Skin epidermis (tissue), 12 donors: ENCODE measurements around the gene TMEM218.
A peak's percentile ranks its signal among the peaks of the same experiment; 100 is the strongest.

Source experiments
- H3K27ac ChIP-seq, 21 experiments: fragments of 200-600 bp; sonication (generic) in 11 of 21; one replicate each; pipeline ENCODE4 v1.5.0; 2020; ENCODE audit warnings: mild to moderate bottlenecking in 3 of 21, inconsistent platforms in 2 of 21, moderate library complexity in 2 of 21
- H3K4me3 ChIP-seq, 7 experiments: fragments of 200-600 bp; sonication (generic) in 2 of 7; one replicate each; pipeline ENCODE4 v1.5.0; 2020; ENCODE audit warnings: inconsistent platforms in 2 of 7, mild to moderate bottlenecking in 2 of 7, moderate library complexity in 1 of 7

TMEM218 gene

DNA sequence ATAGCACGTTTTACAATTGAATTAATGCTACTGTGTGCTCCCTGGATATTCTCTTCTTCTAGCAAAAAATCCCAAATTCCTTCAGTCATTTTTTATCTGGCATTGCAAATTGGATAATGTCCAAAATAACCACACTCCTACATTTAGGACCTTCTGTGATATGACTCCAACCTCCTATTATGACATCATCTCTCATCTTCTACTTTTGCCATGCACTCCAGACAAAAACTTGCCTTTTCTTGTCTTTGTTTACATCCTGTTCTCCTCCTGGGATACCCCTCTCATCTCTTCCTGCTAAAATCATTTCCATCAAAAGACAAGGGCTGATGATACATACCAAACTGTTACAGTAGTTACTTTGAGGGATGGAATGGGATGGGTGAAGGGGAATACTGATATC is 20.6 kb upstream of the TMEM218 start:
- Histone ChIP-seq H3K27ac (no peak overlapping the region), H3K4me3 (no peak overlapping the region)

DNA sequence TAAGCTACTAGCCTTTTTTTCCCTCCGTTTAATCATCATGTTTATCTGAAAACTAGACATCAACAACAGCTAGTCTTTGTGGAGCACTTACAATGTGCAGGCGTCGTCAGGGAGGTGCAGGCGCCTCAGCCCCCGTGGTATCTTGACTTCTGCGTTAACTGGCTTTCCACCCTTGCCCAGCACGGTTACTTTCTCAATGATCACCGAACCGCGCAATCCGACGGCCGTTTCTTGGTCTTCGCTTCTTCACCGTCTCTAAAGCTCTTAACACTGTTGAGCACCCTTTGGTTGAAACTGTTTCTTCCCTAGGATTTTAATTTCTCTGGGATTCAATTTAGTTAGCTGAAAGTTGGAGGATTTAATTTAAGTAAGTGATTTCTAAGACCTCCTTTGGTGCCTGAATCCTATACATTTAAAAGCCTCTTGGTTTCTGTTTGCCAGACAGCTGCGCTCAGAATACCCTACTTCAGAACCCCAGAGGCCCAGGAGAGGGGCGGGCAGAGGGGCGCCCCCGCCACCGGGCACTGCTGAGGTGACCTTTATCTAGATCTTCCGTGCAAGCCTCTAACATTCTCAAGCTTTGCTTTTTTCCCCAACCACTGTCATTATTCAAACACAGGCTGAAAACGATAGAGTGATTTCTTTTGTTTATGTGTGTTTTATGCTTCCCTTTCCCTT is 18.0 kb upstream of the TMEM218 start:
- Histone ChIP-seq H3K27ac (no peak overlapping the region), H3K4me3 (no peak overlapping the region)

DNA sequence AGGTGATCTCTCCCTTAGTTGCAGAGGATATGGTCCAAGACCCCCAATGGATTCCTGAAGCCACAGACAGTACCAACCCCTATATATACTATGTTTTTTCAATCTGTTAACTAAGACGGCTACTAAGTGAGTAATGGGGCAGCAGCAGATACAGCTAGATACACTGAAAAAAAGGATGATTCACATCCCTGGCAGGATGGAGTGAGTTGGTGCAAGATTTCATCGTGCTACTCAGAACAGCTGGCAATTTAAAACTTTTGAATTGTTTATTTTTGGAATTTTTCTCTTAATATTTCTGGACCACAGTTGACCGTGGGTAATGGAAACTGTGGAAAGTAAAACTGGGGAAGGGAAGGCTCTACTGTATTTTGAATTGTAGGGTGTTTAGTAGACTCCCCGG is 17.0 kb upstream of the TMEM218 start:
- Histone ChIP-seq H3K4me3 (no peak overlapping the region), H3K27ac (no peak overlapping the region)

DNA sequence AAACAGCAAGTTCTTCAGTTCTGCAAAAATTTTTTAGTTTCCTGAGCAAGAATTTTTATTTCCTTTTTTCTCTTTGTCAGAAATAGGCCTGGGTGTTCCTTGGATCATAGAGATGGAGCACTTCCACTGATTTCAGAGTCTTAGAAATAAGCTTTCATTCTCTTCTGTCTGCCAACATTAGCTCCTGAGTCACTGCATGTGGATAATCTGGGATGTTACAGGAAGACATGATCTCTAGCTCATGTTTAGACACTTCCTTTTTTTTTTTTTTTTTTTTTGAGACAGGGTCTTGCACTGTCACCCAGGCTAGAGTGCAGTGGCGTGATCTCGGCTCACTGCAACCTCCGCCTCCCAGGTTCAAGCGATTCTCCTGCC is 13.2 kb upstream of the TMEM218 start:
- H3K27ac ChIP-seq: no peak overlapping the region

DNA sequence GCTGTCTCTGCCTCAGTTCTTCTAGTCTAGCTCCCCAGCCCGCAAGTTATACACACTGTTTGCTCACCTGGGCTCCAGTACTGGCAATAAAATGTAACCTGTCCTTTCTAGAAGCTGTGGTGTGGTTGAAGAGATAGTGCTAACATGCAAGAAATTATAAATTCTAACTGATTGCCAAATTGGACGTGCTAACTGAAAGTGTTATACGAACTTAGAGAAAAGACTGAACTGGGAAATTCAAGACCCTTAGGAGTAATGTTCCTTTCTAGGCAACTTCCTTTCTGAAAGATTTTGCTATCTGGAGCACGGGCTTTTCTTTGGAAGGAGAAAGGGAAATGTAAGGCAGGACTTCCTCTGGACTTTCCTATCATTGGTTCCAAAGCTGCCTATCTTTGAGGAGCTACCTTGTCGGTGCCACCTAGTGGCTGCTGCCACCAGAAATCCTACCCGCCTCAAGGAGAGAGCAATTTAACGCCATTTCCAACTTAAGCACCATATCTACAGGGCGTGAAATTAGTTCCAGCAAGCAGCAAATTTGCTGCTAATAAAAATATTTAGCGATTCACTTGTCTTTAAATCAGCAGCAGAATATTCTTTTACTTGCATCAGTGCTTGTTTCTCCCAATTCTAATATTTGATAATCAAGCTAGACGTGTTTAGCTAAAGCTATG is 12.7 kb upstream of the TMEM218 start:
- peak overlapping the region in 1 of 21 experiments; percentile 14 for H3K27ac ChIP-seq
- no peak overlapping the region for H3K4me3 ChIP-seq

More for the DNA sequence above, 13.2 kb upstream of the TMEM218 start:
- no peak overlapping the region for H3K4me3 ChIP-seq

DNA sequence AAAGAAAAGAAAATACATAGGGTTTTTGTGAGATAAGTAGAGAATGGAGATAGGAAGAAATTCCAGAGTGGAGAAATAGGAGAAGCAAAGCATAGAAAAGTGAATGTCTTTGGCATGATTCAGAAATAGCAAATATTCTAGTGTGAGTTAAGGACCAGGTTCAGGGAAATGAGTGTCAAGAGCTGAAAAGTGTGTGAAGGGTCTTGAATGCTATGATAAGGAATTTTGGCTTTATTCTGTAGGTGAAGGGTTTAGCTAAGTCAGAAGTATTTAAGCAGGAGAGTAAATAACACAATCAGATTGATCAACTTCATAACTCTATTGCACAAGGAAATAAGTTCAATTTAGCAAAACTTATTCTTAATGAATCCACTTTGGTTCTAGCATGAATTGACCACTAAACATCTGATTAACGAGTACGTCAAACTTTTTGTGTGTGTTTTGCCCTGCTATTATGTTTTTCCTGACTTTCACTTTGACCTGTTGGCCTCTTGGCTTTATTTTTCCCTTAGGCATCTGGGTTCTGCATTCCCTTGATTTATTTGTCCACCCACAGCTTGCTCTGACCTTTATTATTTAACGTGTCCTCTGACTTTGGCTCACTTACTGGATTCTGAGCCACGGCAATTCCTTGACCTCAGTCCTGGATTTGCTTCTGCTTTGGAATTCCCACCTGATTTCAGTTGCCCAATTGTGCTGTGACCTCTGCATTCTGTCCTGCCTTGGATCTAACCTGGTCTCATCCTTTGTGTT is 11.9 kb upstream of the TMEM218 start:
- no peak overlapping the region for H3K4me3 ChIP-seq
- peak overlapping the region in 1 of 21 experiments; percentile 14 for H3K27ac ChIP-seq

DNA sequence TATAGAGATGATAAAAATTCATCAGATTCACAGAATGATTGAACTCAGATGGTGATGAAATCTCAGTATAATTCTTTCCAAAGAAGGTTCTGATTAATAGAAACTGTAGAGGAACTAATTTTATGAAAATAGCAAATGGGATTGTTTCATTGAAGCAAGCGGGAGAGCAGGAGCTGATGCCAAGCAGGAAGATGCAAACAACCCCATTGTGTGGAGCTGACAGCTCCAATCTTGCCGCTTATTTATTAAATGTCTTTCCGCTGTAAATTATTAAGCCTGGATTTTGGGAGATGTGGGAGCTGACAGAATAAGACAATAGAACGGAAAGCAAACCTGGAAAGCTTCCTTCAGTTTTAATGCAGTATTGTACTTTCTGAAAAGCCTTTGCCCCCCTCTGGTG is 6.0 kb upstream of the TMEM218 start:
- H3K27ac ChIP-seq: no peak overlapping the region
- no peak overlapping the region for H3K4me3 ChIP-seq

DNA sequence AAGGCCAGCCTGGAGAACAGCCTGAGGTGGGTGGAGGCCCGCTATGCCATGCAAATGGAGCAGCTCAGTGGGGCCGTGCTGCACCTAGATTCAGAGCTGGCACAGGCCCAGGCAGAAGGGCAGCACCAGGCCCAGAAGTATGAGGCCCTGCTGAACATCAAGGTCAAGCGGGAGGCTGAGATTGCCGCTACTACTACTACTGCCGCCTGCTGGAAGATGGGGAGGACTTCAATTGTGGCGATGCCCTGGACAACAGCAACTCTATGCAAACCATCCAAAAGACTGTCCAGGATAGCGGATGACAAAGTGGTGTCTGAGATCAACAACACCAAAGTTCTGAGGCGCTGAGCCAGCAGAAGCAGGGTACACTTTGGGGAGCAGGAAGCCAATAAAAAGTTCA is 3.1 kb upstream of the TMEM218 start:
- H3K4me3 ChIP-seq: no peak overlapping the region
- H3K27ac ChIP-seq: no peak overlapping the region

DNA sequence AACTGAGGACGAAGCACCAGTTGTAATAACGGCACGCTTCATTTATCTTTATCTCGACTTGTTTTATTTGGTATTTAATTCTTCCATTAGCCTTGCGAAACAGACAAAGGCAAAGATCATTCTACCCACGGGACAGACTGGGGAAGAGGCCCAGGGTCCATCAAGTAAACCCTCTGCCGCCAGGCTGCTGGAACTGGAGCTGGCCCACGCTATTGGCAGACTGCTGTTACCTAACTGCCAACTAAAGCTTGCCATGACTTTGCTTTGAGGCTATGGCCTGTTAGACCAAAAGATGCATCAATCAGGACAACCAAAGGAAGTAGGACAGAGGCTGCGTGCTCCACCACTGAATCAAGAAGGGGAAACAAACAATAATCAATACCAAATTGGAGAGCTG is 780 bp upstream of the TMEM218 start:
- Histone ChIP-seq H3K4me3 (peak overlapping the region; percentile 18 to 82 (median 79)), H3K27ac (peak overlapping the region in 6 of 21 experiments; percentile 8 to 86 (median 72))

DNA sequence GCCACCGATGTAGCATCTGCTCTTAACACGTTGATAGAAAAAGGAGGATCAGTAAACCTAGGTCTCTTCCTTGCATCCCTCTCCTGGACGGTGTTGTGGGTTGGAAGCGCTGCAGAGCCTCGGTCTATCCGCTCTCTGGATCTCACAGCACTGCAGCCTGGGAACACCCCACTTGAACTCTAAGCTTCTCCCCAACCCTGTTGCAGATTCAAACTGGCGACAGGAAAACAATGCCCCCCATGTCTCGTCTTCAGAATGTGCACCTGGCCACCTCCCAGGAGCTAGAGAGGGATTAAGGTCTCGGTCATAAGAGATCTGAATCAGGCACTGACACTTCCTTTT is 454 bp downstream of the TMEM218 start:
- peak overlapping the region in 20 of 21 experiments; percentile 20 to 86 (median 76) for H3K27ac ChIP-seq
- peak overlapping the region; percentile 73 to 82 (median 79) for H3K4me3 ChIP-seq

DNA sequence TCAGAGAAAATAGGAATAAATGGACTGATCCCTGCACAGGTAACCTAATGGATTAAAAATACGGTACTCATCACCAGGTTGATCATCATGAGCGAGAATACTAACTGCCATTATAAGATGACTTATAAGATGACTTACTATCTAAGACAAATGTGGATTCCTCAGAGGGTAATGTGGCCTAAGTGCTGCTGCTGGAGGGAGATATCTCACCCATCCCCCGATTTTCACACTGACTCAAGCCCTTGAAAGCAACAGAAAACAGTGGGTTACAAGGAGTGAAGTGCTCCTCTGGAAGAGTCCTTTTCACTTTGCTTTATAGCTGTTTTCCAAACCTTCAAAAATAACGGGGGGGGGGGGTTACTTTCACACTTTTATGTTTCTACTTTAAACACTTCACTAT is 920 bp downstream of the TMEM218 start:
- H3K27ac ChIP-seq: peak overlapping the region in 5 of 21 experiments; percentile 70 to 86 (median 82)
- H3K4me3 ChIP-seq: peak overlapping the region; percentile 73 to 82 (median 79)

DNA sequence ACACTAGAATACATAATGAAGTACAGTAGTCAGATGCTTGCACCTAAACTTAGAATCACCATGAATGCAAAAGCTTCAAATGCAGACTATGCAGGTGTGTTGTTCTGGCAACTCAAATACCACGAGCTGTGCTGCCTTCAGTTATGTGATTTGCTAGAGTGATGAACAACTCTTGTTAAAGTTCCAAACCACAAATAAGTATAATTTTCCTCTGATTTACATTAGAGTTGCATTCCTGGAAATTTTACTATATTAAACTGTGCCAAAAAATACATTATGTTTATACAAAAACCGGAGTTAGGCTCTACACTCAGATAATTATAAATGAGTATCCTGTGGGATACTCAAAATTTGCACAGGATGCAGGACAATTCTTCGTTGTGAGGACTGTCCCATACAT is 3.0 kb downstream of the TMEM218 start:
- H3K4me3 ChIP-seq: no peak overlapping the region
- no peak overlapping the region for H3K27ac ChIP-seq

DNA sequence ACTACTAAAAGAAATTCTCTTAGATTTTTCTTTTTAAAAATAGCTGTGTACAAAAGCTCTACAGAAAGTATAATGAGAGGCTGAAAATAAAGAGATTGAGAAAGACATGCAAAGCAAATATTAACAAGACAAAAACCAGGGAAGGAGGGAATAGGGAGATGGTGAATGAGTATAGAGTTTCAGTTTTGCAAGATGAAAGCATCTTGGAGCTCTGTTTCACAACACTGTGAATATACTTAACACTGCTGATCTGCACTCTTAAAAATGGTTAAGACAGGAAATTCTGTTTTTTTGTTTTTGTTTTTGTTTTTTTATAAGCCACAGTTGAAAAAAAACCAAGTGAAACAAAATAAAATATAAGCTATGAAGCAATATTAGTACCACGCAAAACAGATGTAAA is 5.5 kb downstream of the TMEM218 start:
- Histone ChIP-seq H3K4me3 (no peak overlapping the region), H3K27ac (no peak overlapping the region)

DNA sequence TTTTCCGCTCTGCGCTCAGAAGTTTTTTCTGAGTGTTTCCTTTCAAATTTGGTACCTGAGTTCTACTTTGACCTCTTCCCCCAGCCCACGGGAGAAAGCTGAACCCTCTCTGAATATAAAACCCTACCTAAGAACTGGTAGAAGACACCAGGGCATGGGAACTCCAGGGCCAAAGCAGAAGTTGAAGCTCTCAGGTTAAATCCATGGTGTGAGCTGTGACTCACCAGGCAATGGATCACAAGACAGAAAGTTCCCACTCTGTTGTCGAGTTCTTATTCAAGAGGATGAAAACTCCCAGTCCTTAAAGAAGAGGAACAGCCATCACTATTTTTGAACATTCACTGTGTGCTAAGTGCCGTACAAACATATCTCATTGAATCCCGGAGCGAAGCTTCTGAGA is 8.9 kb downstream of the TMEM218 start:
- peak overlapping the region in 1 of 21 experiments; percentile 26 for H3K27ac ChIP-seq
- no peak overlapping the region for H3K4me3 ChIP-seq

DNA sequence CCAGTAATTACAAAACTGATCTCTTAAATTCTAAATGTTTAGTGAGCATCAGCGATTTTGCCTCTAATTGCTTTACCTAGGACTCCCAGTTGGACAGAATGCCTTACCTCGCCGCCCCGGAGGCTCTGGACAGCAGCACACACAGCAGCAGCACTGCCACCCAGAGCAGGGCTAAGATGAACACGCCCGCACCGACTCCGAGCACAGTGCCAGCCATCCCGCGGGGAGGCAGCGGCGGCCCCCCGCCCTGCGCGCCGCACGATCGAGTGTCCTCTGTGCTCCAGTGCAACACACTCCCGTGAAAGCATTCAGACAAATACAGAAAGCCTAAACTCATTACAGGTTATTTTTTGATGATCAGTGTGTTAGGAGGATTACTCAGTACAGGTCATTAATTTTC is 9.4 kb downstream of the TMEM218 start:
- H3K27ac ChIP-seq: peak overlapping the region in 1 of 21 experiments; percentile 6
- H3K4me3 ChIP-seq: no peak overlapping the region

DNA sequence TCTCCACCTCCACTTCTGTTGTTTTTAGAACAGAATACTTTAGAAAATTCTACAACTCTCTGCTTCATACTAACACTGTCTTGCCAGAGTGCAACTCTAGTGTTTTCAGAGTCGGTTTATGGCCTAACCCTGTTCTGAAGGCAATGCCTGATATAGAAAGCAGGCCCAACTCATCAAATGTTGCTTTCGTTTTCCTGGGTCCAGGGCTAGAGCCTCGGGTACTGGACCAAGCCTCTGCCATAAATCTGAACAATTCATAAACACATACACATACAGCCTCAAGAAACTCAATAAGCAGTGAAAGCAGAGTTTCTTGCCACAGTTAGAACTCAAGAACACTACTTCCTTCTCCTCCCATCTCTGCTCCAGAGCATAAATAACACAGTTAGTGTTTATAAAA is 9.8 kb downstream of the TMEM218 start:
- Histone ChIP-seq H3K4me3 (no peak overlapping the region), H3K27ac (peak overlapping the region in 1 of 21 experiments; percentile 6)

DNA sequence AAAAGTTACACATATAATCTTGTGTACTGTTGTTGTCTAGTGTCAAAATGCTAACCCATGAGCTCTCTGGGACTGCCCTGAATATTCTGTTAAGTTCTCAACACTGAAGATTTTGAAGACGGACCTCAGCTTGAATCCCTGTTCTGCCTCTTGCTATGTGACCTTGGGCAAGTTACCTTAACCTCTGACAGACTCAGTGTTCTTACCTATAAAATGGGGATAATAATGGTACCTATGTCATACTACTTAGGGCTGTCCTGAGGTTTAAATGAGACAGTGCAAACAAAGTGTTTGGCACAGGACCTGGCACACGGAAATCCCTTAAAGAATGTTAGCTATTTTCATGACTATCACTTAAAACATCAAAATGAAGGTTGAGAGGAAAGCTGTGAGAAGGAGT is 11.3 kb downstream of the TMEM218 start:
- Histone ChIP-seq H3K4me3 (no peak overlapping the region), H3K27ac (no peak overlapping the region)

DNA sequence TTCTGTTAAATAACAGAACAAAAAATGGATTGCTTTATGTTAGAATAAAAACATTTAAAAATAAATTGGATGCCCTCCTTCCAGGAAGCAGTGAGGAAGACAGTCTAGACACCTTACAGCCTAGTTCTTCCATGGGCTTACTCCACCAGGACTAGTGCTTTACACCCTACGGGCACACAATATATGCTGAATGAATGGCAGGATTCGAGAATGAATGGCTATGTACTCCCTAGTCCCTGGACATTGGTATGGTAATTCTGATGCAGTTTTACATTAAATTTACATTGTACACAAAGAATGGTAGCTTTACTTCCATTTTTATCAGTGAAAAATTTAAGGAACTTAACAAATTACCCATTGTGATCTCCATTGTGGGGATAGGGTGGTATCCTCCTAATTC is 16.7 kb downstream of the TMEM218 start:
- Histone ChIP-seq H3K4me3 (no peak overlapping the region), H3K27ac (no peak overlapping the region)

DNA sequence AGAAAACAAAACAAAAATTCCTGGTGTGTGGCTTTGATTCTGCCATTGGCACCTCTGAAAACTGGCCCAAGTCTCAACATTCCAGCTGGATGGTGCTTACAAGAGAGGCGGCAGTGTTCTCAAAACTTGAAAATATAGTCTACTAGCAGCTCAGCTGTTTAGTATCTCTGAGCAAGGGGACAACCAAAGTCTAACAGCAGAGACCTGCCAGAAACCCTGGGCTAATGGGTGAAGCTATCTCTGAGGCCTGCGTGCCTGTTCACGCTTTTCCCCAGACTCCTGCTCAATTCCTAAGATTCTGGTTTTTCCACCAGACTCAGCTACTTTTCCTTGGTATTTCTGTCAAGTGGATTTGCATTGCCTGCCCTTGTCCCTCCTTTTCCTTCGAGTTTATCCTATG is 17.9 kb downstream of the TMEM218 start:
- Histone ChIP-seq H3K27ac (no peak overlapping the region), H3K4me3 (no peak overlapping the region)

DNA sequence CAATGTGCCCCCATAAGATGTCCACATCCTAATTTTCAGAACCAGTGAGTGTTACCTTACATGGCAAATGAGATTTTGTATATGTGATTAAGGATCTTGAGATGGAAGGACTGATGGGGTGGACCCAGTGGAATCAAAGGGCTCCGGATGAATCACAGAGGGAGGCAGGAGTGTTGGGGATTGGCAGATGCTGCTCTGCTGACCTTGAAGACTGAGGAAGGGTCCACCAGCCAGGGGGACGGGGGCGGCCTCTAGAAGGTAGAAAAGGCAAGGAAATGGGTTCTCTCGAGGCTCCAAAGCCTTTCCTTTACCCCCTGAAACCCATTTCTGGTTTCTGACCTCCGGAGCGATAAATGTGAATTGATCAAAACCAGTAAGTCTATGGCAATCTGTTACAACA is 18.8 kb downstream of the TMEM218 start:
- H3K4me3 ChIP-seq: no peak overlapping the region
- no peak overlapping the region for H3K27ac ChIP-seq
